H1 (cell line): ENCODE data around the gene HOATZ. TPM values are rescaled to one million over a fixed set of nuclear protein-coding genes. Genes with fewer than 3 reads are reported as not detected.

Experiments
- CTCF ChIA-PET: fragments of 300-600 bp; sonication (Branson Sonifier 250); formaldehyde crosslinking; loops from one replicate; lab custom pipeline; 2021; ENCODE audit not compliant: partially characterized antibody; lab: Charles Lee
- POLR2A ChIA-PET: fragments of 300-600 bp; sonication (Branson Sonifier 250); formaldehyde crosslinking; loops from one replicate; lab custom pipeline; 2021; ENCODE audit warnings: inconsistent platforms; ENCODE audit not compliant: partially characterized antibody; lab: Charles Lee
- DNase-seq, 2 experiments: peaks; one replicate each; pipeline versions ENCODE4 v3.0.0 to v3.0.0-alpha.2; 2010 to 2022; ENCODE audit warnings: low spot score in 2 of 2, low read depth in 1 of 2, mixed read lengths in 1 of 2
- FAIRE-seq: peaks from 2 replicates; lab custom pipeline; 2011; peaks lifted over from hg19 to GRCh38; lab: Jason Lieb, UNC
- H2AFZ ChIP-seq: 2 replicates; pipeline ENCODE4 v1.8.1; 2012; ENCODE audit warnings: low read length, inconsistent platforms
- H2AK5ac ChIP-seq: 2 replicates; pipeline ENCODE4 v1.6.1; 2013; ENCODE audit warnings: low read depth, low read length
- H2BK120ac ChIP-seq: replicated peaks from 2 replicates; pipeline ENCODE3; 2013; ENCODE audit warnings: low read depth, low read length, inconsistent platforms
- H2BK12ac ChIP-seq: 2 replicates; pipeline ENCODE4 v1.6.1; 2013; ENCODE audit warnings: low read depth, low read length
- H2BK15ac ChIP-seq: 2 replicates; pipeline ENCODE4 v1.6.1; 2013; ENCODE audit warnings: low read length
- H2BK20ac ChIP-seq: 2 replicates; pipeline ENCODE4 v1.6.1; 2013; ENCODE audit warnings: low read length
- H2BK5ac ChIP-seq: 2 replicates; pipeline ENCODE4 v1.6.1; 2013; ENCODE audit warnings: low read depth, low read length
- H3K14ac ChIP-seq: 2 replicates; pipeline ENCODE4 v1.6.1; 2013; ENCODE audit warnings: inconsistent platforms; ENCODE audit not compliant: insufficient read length
- H3K18ac ChIP-seq: 2 replicates; pipeline ENCODE4 v1.6.1; 2013; ENCODE audit warnings: low read length; ENCODE audit errors: extremely low read depth
- H3K23ac ChIP-seq: 2 replicates; pipeline ENCODE4 v1.6.1; 2013; ENCODE audit warnings: inconsistent platforms; ENCODE audit not compliant: insufficient read length
- H3K23me2 ChIP-seq: 2 replicates; pipeline ENCODE4 v1.6.1; 2013; ENCODE audit warnings: low read depth, low read length
- H3K27ac ChIP-seq: 2 replicates; pipeline ENCODE4 v1.6.1; 2011; ENCODE audit warnings: low read depth, low read length, inconsistent platforms
- H3K27me3 ChIP-seq, 4 experiments: replicated peaks in 1 of 4; 1 replicate in 1 of 4; 2 replicates in 3 of 4; pipeline versions ENCODE4 v1.6.1 to v1.8.1; 2011 to 2013; ENCODE audit warnings: low read length in 3 of 4, mild to moderate bottlenecking in 3 of 4, inconsistent platforms in 2 of 4, mixed read lengths in 2 of 4, moderate library complexity in 1 of 4; ENCODE audit not compliant: control insufficient read depth in 3 of 4, insufficient read depth in 3 of 4; ENCODE audit errors: extremely low read depth in 1 of 4
- H3K36me3 ChIP-seq, 4 experiments: 2 replicates each; pipeline versions ENCODE4 v1.6.1 to v1.8.1; 2011 to 2013; ENCODE audit warnings: mild to moderate bottlenecking in 4 of 4, low read length in 3 of 4, moderate library complexity in 2 of 4, control low read depth in 1 of 4, inconsistent platforms in 1 of 4; ENCODE audit not compliant: insufficient read depth in 4 of 4, control insufficient read depth in 2 of 4
- H3K4ac ChIP-seq: replicated peaks from 2 replicates; pipeline ENCODE3; 2013; ENCODE audit warnings: low read length, low read depth, mixed read lengths, inconsistent platforms; ENCODE audit not compliant: insufficient read length
- H3K4me1 ChIP-seq, 4 experiments: replicated peaks in 1 of 4; 1 replicate in 1 of 4; 2 replicates in 3 of 4; pipeline versions ENCODE4 v1.6.1 to v1.8.1; 2011 to 2013; ENCODE audit warnings: low read length in 3 of 4, inconsistent platforms in 2 of 4, mixed read lengths in 1 of 4; ENCODE audit not compliant: insufficient read depth in 4 of 4, control insufficient read depth in 3 of 4
- H3K4me2 ChIP-seq, 2 experiments: 2 replicates each; pipeline versions ENCODE4 v1.6.1 to v1.8.1; 2011 to 2013; ENCODE audit warnings: low read depth in 2 of 2, low read length in 2 of 2, control low read depth in 1 of 2, inconsistent platforms in 1 of 2, mild to moderate bottlenecking in 1 of 2; ENCODE audit not compliant: insufficient read depth in 1 of 2
- H3K4me3 ChIP-seq, 4 experiments: fragments of 200-600, 300-600 bp in 1 of 4; sonication (generic), shearing (Covaris generic), sonication (Bioruptor Twin) in 1 of 4; 2 replicates each; pipeline versions ENCODE4 v1.5.1 to v1.8.1; 2011 to 2016; ENCODE audit warnings: low read length in 4 of 4, low read depth in 3 of 4, control low read depth in 2 of 4, inconsistent platforms in 2 of 4, mild to moderate bottlenecking in 2 of 4, mixed read lengths in 1 of 4, moderate library complexity in 1 of 4; ENCODE audit not compliant: insufficient read depth in 2 of 4; ENCODE audit errors: extremely low read depth in 1 of 4
- H3K56ac ChIP-seq: replicated peaks from 2 replicates; pipeline ENCODE3; 2013; ENCODE audit warnings: low read depth, mild to moderate bottlenecking, mixed read lengths, low read length, inconsistent platforms; ENCODE audit not compliant: insufficient read length
- H3K79me1 ChIP-seq: 2 replicates; pipeline ENCODE4 v1.6.1; 2013; ENCODE audit warnings: low read depth, low read length, control low read depth
- H3K79me2 ChIP-seq, 2 experiments: 2 replicates each; pipeline versions ENCODE4 v1.6.1 to v1.8.1; 2012 to 2013; ENCODE audit warnings: low read length in 2 of 2, mild to moderate bottlenecking in 2 of 2, inconsistent platforms in 1 of 2; ENCODE audit not compliant: insufficient read depth in 2 of 2, control insufficient read depth in 1 of 2
- H3K9ac ChIP-seq, 4 experiments: replicated peaks in 1 of 4; 1 replicate in 1 of 4; 2 replicates in 3 of 4; pipeline versions ENCODE4 v1.6.1 to v1.8.1; 2011 to 2013; ENCODE audit warnings: low read depth in 3 of 4, low read length in 3 of 4, control low read depth in 2 of 4, mild to moderate bottlenecking in 2 of 4, moderate library complexity in 2 of 4, inconsistent platforms in 1 of 4; ENCODE audit errors: extremely low read depth in 1 of 4
- H3K9me3 ChIP-seq, 2 experiments: 2 replicates each; pipeline versions ENCODE4 v1.6.1 to v1.8.1; 2012 to 2013; ENCODE audit warnings: mild to moderate bottlenecking in 2 of 2, moderate library complexity in 2 of 2, control low read depth in 1 of 2, inconsistent platforms in 1 of 2, low read depth in 1 of 2, low read length in 1 of 2, mixed read lengths in 1 of 2; ENCODE audit not compliant: insufficient read depth in 2 of 2
- H4K20me1 ChIP-seq, 2 experiments: replicated peaks in 1 of 2; 2 replicates each; pipeline versions ENCODE3 to v1.8.1; 2011 to 2013; ENCODE audit warnings: inconsistent platforms in 2 of 2, low read length in 2 of 2, mild to moderate bottlenecking in 1 of 2; ENCODE audit not compliant: insufficient read depth in 2 of 2, control insufficient read depth in 1 of 2
- H4K5ac ChIP-seq: 2 replicates; pipeline ENCODE4 v1.6.1; 2013; ENCODE audit warnings: low read length, low read depth, mixed read lengths, inconsistent platforms; ENCODE audit not compliant: insufficient read length
- H4K8ac ChIP-seq: 2 replicates; pipeline ENCODE4 v1.8.0; 2013; ENCODE audit warnings: mild to moderate bottlenecking, moderate library complexity, low read length, inconsistent platforms; ENCODE audit not compliant: insufficient read depth; ENCODE audit errors: extremely low read depth
- H4K91ac ChIP-seq: replicated peaks from 2 replicates; pipeline ENCODE3; 2013; ENCODE audit warnings: low read length, mixed read lengths, inconsistent platforms; ENCODE audit not compliant: insufficient read length
- BACH1 ChIP-seq: IDR thresholded peaks from 2 replicates; pipeline ENCODE4 v1.6.1; 2012; ENCODE audit warnings: low read length, improper control_type of control experiment
- GTF2F1 ChIP-seq: IDR thresholded peaks from 2 replicates; pipeline ENCODE4 v1.6.1; 2012; ENCODE audit warnings: low read depth, low read length, improper control_type of control experiment, borderline replicate concordance
- HDAC6 ChIP-seq: IDR thresholded peaks from one replicate; pipeline ENCODE4 v1.7.1; 2012; ENCODE audit warnings: low read depth, mild to moderate bottlenecking, inconsistent platforms, low read length, moderate library complexity
- RXRA ChIP-seq: IDR thresholded peaks from 2 replicates; pipeline ENCODE4 v1.6.1; 2011; ENCODE audit warnings: low read depth, mild to moderate bottlenecking, low read length, moderate library complexity; ENCODE audit not compliant: insufficient read depth
- WGBS, 2 experiments: shearing (Covaris generic) in 1 of 2; methylation state at CpG; one replicate each; pipeline versions ENCODE4 v1.1.6 to v1.1.7; 2013 to 2015; ENCODE audit warnings: low lambda C conversion rate in 2 of 2, mixed read lengths in 2 of 2, inconsistent platforms in 1 of 2, low coverage in 1 of 2, missing lambda C conversion rate in 1 of 2; ENCODE audit not compliant: insufficient replicate concordance in 2 of 2, insufficient coverage in 1 of 2, insufficient read length in 1 of 2; ENCODE audit errors: extremely low coverage in 1 of 2, missing lambda C conversion rate in 1 of 2; 5-methylcytosine and 5-hydroxymethylcytosine counted together
- polyA plus RNA-seq, 7 experiments: library from polyadenylated mRNA; depleted of rRNA in 3 of 7; stranded (reverse) in 5 of 7; unstranded in 2 of 7; fragments of >200 nt in 5 of 7; fragments of 200-250 nt in 2 of 7; gene quantifications; 1 replicate in 5 of 7; 2 replicates in 1 of 7; 4 replicates in 1 of 7; pipeline versions ENCODE4 v1.2.1 to v1.2.3, GENCODE V29; 2011 to 2013; ENCODE audit warnings: missing spikeins in 2 of 7, mixed read lengths in 2 of 7
- total RNA-seq: library from RNA; stranded (reverse); fragmentation: NEBNext Ultra II Directional; extraction: Animal tissue kit (Norgen Biotek cat#: 25700); gene quantifications from 2 replicates; pipeline ENCODE4 v1.2.1, GENCODE V29; 2021

Gene HOATZ
- total and polyA plus RNA-seq, 2 of the 8 experiments (the other 6 are each of a cell fraction or from before 2014, with no cell fraction given), result not detected

DNA sequence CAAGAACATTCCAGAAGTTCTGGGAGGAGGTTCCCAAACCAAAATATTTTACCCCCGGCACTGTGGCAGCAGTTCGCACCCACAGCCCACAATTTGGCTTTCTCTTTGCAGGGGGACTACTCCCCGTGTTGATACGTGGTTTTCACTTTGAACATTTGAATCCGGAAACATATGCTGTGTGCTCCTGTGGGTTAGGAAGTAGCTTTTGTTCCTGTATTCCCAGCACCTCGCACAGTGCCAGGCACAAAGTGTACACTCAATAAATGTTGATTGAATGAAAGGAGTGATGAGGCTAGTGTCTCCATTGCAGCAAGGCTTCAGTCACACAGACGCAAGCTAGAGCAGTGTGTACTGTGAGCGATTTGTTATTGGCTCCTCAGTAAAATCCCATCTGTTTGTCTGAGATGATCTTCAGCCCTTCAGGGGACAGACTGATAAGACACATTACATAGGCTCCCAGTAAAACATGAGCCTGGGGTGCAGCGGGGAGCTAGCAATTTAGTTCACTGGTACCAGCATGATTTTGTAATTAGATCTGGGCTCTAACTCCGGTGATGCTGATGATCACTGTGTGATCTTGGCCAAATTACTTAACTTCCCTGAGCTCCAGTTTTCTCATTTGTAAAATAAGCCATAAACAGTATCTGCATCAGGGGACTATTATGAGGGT is 28.2 kb downstream of the HOATZ start:
- H3K4me1 ChIP-seq, result peaks cover 0 to 8% (median 6%) of the 10 kb centered on the region in 4 experiments; a peak in 6 of 7 replicates
- no peak overlapping the region for H4K91ac ChIP-seq
- peak overlapping the region in 1 of 2 experiments; percentile 97; a peak in 1 of 4 replicates for H3K4me2 ChIP-seq
- H3K79me2 ChIP-seq, result no peaks in the 10 kb centered on the region
- no peak overlapping the region for H3K56ac ChIP-seq
- POLR2A ChIA-PET, result interaction anchor here (0.6 to 2.0 kb wide), 3 partner anchors 8 to 329 kb away, joined by 3 to 5 read pairs (median 4); no protein-coding TSS in a partner anchor
- no peak overlapping the region for H4K5ac ChIP-seq
- H3K9ac ChIP-seq, result no peak overlapping the region
- no peak overlapping the region for H3K14ac ChIP-seq
- H3K79me1 ChIP-seq, result no peaks in the 10 kb centered on the region
- no peak overlapping the region for H2BK120ac ChIP-seq
- peaks cover 9 to 43% (median 37%) of the 10 kb centered on the region in 4 experiments for H3K27me3 ChIP-seq
- no peak overlapping the region for H3K18ac ChIP-seq
- 0 out of 2 replicates have a peak overlapping the region, but pooled peaks have one; percentile 76 for H2BK15ac ChIP-seq
- peaks cover 12% of the 10 kb centered on the region; the same call in 1 of the 2 replicates for H3K23me2 ChIP-seq
- TF ChIP-seq RXRA (no peak), BACH1 (no peak), GTF2F1 (no peak), HDAC6 (no peak)
- TF ChIP-seq, all 59 proteins: peak for 0
- peaks cover 0 to 3% of the 10 kb centered on the region in 2 experiments; a peak in 1 of 4 replicates for H3K9me3 ChIP-seq
- no peak overlapping the region for H2BK5ac ChIP-seq
- no peak overlapping the region for H3K23ac ChIP-seq
- no peak overlapping the region for H3K4ac ChIP-seq
- no peak overlapping the region for H3K4me3 ChIP-seq
- H2AFZ ChIP-seq, result no peak overlapping the region
- H4K8ac ChIP-seq, result no peak overlapping the region
- 91% methylated on average over 10 of the region's 10 CpGs; no CpG with 5 or more reads in 1 of the 2 experiments for WGBS, 2 experiments
- H3K27ac ChIP-seq, result no peak overlapping the region
- H2BK20ac ChIP-seq, result no peak overlapping the region
- 0 out of 2 replicates have a peak overlapping the region, but pooled peaks have one; percentile 41 for H2AK5ac ChIP-seq
- DNase-seq, result no peak
- peak overlapping the region; percentile 28; the same call in 1 of the 2 replicates for H2BK12ac ChIP-seq
- H4K20me1 ChIP-seq, result no peaks in the 10 kb centered on the region
- H3K36me3 ChIP-seq, result no peaks in the 10 kb centered on the region; a peak in 1 of 8 replicates
- no peak for FAIRE-seq
- CTCF ChIA-PET, result interaction anchor here (0.9 to 1.9 kb wide), 10 partner anchors 8 to 233 kb away, joined by 3 to 6 read pairs (median 4); partner anchors contain the start of gene HOATZ
